GM19372 (cell line): ENCODE results near the gene SUMO3.

ENCODE experiments used
- ATAC-seq: cut with Tn5 transposase; IDR thresholded peaks from one replicate; pipeline ENCODE4 v1.9.1; 2021; ENCODE audit warnings: mild to moderate bottlenecking, low read depth, moderate library complexity; ENCODE audit not compliant: unreplicated experiment

The SUMO3 gene

GRCh38 chr21:44805859-44806258 lies 12.0 kb downstream of the SUMO3 start:
- ATAC-seq: no peak

GRCh38 chr21:44805226-44805625 lies 12.6 kb downstream of the SUMO3 start:
- ATAC-seq: no peak

- no peak for ATAC-seq
Observed at GRCh38 chr21:44804762-44805161, 13.1 kb downstream of the SUMO3 start.

- ATAC-seq: no peak
Observed at GRCh38 chr21:44803651-44804050, 14.2 kb downstream of the SUMO3 start.

- no peak for ATAC-seq
Observed at GRCh38 chr21:44802396-44803153, 15.3 kb downstream of the SUMO3 start.

- peak; percentile 76 for ATAC-seq
Observed at GRCh38 chr21:44801468-44802395, 16.1 kb downstream of the SUMO3 start, which contains the start of gene UBE2G2. TSS of gene UBE2G2 (minus strand) at chr21:44801820. CDS start at chr21:44801748, 72 bp downstream.

GRCh38 chr21:44800971-44801467 lies 16.8 kb downstream of the SUMO3 start:
- peak; percentile 34 for ATAC-seq

- no peak for ATAC-seq
Observed at GRCh38 chr21:44800103-44800502, 17.8 kb downstream of the SUMO3 start.

GRCh38 chr21:44799646-44800045 lies 18.2 kb downstream of the SUMO3 start:
- ATAC-seq: no peak

GRCh38 chr21:44797775-44798174 lies 20.1 kb downstream of the SUMO3 start:
- no peak for ATAC-seq

GRCh38 chr21:44795342-44795741 lies 22.5 kb downstream of the SUMO3 start:
- ATAC-seq: no peak

GRCh38 chr21:44793592-44794374 lies 24.1 kb downstream of the SUMO3 start:
- no peak for ATAC-seq

GRCh38 chr21:44792702-44793591 lies 24.9 kb downstream of the SUMO3 start:
- ATAC-seq: no peak

GRCh38 chr21:44791993-44792392 lies 25.9 kb downstream of the SUMO3 start:
- no peak for ATAC-seq

GRCh38 chr21:44791246-44791645 lies 26.6 kb downstream of the SUMO3 start:
- no peak for ATAC-seq

- no peak for ATAC-seq
Observed at GRCh38 chr21:44790368-44790767, 27.5 kb downstream of the SUMO3 start.

- no peak for ATAC-seq
Observed at GRCh38 chr21:44789880-44790279, 28.0 kb downstream of the SUMO3 start.

GRCh38 chr21:44785620-44786335 lies 32.1 kb downstream of the SUMO3 start:
- no peak for ATAC-seq

GRCh38 chr21:44784810-44785209 lies 33.1 kb downstream of the SUMO3 start:
- no peak for ATAC-seq
